Fibroblast of lung (primary cell): ENCODE data around the gene RAB31. TPM values are rescaled to one million over a fixed set of nuclear protein-coding genes. Genes with fewer than 3 reads are reported as not detected.

ENCODE experiments used
- DNase-seq, 2 donors: peaks; one replicate each; pipeline versions ENCODE4 v3.0.0 to v3.0.0-alpha.2; 2010; ENCODE audit warnings: low read depth in 2 of 2
- H2AFZ ChIP-seq: 2 replicates; pipeline ENCODE4 v1.5.1; 2012; ENCODE audit warnings: low read length, control low read depth, inconsistent platforms
- H3K27ac ChIP-seq: 2 replicates; pipeline ENCODE4 v1.5.1; 2011; ENCODE audit warnings: low read length, control low read depth; ENCODE audit not compliant: insufficient read depth
- H3K27me3 ChIP-seq: 2 replicates; pipeline ENCODE4 v1.5.1; 2011; ENCODE audit warnings: mild to moderate bottlenecking, low read length; ENCODE audit not compliant: control insufficient read depth, insufficient read depth
- H3K36me3 ChIP-seq: 2 replicates; pipeline ENCODE4 v1.5.1; 2011; ENCODE audit warnings: low read length; ENCODE audit not compliant: control insufficient read depth, insufficient read depth
- H3K4me1 ChIP-seq: 2 replicates; pipeline ENCODE4 v1.5.1; 2011; ENCODE audit warnings: low read length; ENCODE audit not compliant: control insufficient read depth, insufficient read depth; ENCODE audit errors: extremely low read depth
- H3K4me2 ChIP-seq: 2 replicates; pipeline ENCODE4 v1.5.1; 2011; ENCODE audit warnings: low read length, control low read depth; ENCODE audit not compliant: insufficient read depth; ENCODE audit errors: extremely low read depth
- H3K4me3 ChIP-seq, 4 experiments: fragments of 200-600 bp in 1 of 4; sonication (generic) in 1 of 4; replicated peaks in 1 of 4; 2 replicates each; pipeline ENCODE4 v1.5.1; 2011 to 2016; ENCODE audit warnings: low read length in 4 of 4, low read depth in 3 of 4, mild to moderate bottlenecking in 3 of 4, control low read depth in 2 of 4, inconsistent platforms in 1 of 4, mixed read lengths in 1 of 4; ENCODE audit not compliant: insufficient read depth in 1 of 4; ENCODE audit errors: control extremely low read depth in 1 of 4
- H3K79me2 ChIP-seq: 2 replicates; pipeline ENCODE4 v1.5.1; 2012; ENCODE audit warnings: mild to moderate bottlenecking, low read length, inconsistent platforms; ENCODE audit not compliant: control insufficient read depth, insufficient read depth
- H3K9ac ChIP-seq: 2 replicates; pipeline ENCODE4 v1.5.1; 2011; ENCODE audit warnings: mild to moderate bottlenecking, low read length, control low read depth; ENCODE audit not compliant: insufficient read depth
- H3K9me3 ChIP-seq: 2 replicates; pipeline ENCODE4 v1.5.1; 2012; ENCODE audit warnings: low read depth, low read length; ENCODE audit not compliant: control insufficient read depth, insufficient read depth
- H4K20me1 ChIP-seq: 2 replicates; pipeline ENCODE4 v1.5.1; 2011; ENCODE audit warnings: low read length; ENCODE audit not compliant: control insufficient read depth, insufficient read depth; ENCODE audit errors: extremely low read depth
- EZH2 ChIP-seq: IDR thresholded peaks from 2 replicates; pipeline ENCODE4 v1.5.1; 2012; ENCODE audit warnings: low read length, control low read depth, mild to moderate bottlenecking; ENCODE audit errors: missing control alignments
- polyA plus RNA-seq, 2 donors: library from polyadenylated mRNA; depleted of rRNA in 1 of 2; stranded (reverse) in 1 of 2; unstranded in 1 of 2; fragments of >200 nt; gene quantifications; 2 replicates each; pipeline ENCODE4 v1.2.1, GENCODE V29; 2011 to 2012; ENCODE audit warnings: missing spikeins in 1 of 2
- total RNA-seq: library from RNA; depleted of rRNA; stranded (reverse); fragments of >200 nt; gene quantifications from 2 replicates; pipeline ENCODE4 v1.2.1, GENCODE V29; 2014
- TF ChIP-seq, protein P1 (sequence below), 2 donors: IDR thresholded peaks in 1 of 2; conservative IDR thresholded peaks in 1 of 2; 1 replicate in 1 of 2; 2 replicates in 1 of 2; pipeline ENCODE4 v1.5.1; 2011 to 2012; ENCODE audit warnings: low read length in 2 of 2, control low read depth in 1 of 2, inconsistent platforms in 1 of 2, low read depth in 1 of 2, mild to moderate bottlenecking in 1 of 2

RAB31 gene
- total and polyA plus RNA-seq, 2 donors (not counting 1 experiment from before 2014, with no cell fraction given), result 29.6 to 47.1 TPM

DNA sequence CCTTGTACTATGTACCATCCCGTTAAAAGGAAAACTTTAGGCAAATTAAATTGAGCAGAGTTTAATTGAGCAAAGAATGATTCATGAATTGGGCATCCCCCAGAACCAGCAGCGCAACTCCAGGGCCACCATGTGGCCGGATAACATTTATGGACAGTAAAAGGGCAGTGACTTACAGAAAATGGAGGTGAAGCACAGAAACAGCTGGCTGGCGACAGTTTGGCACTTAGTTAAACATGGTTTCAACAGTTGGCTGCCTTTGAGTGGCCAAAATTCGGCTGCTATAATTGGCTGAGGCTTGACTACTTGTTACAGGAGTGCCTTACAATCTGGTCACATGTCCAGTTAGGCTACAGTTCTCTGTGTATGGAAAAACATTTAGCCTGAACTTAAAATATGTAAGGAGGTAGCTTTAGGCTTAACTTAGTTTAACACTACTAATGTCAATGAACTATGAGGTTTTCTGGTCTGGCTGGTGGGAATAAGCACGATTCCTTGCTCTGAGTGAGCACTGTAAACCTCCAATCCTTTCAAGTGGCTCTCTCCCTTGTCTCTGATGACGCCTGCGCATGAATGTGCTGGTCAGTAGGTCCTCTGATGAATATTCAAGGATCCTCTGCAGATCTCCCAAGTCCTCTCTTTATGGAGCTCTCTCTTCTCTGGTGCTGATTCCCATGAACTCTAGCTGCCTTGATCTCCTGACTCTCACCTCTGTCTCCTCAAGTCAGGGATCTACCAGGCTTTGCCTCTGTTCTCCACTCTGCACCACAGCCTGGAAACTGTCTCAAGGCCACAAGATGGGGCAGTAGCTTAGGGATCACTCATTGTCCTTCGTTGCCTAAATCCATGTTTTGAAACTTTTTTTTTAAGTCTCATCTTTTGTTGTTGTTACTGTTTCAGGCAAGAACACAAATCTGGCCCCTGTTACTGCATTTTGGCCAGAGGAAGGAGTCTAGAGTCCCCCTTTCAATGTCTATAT, 24.4 kb upstream of the RAB31 start:
- H3K4me3 ChIP-seq, result no peak overlapping the region
- H3K36me3 ChIP-seq, result no peaks in the 10 kb centered on the region
- peak; percentile 75 to 77 for DNase-seq
- no peak for TF ChIP-seq EZH2
- TF ChIP-seq, protein P1, sequence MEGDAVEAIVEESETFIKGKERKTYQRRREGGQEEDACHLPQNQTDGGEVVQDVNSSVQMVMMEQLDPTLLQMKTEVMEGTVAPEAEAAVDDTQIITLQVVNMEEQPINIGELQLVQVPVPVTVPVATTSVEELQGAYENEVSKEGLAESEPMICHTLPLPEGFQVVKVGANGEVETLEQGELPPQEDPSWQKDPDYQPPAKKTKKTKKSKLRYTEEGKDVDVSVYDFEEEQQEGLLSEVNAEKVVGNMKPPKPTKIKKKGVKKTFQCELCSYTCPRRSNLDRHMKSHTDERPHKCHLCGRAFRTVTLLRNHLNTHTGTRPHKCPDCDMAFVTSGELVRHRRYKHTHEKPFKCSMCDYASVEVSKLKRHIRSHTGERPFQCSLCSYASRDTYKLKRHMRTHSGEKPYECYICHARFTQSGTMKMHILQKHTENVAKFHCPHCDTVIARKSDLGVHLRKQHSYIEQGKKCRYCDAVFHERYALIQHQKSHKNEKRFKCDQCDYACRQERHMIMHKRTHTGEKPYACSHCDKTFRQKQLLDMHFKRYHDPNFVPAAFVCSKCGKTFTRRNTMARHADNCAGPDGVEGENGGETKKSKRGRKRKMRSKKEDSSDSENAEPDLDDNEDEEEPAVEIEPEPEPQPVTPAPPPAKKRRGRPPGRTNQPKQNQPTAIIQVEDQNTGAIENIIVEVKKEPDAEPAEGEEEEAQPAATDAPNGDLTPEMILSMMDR (conservative IDR thresholded peaks at IDR 0.05 in 1 of 2, IDR thresholded peaks at IDR 0.05 in 1 of 2; ENCODE audit: low read depth in 1 of 2, low read length in 2 of 2), result peak; percentile 51 to 57
- H2AFZ ChIP-seq, result no peak overlapping the region
- no peak overlapping the region for H3K9ac ChIP-seq
- H3K79me2 ChIP-seq, result no peaks in the 10 kb centered on the region
- peak overlapping the region; percentile 39 for H3K27ac ChIP-seq
- no peaks in the 10 kb centered on the region for H3K27me3 ChIP-seq
- no peaks in the 10 kb centered on the region for H3K9me3 ChIP-seq
- no peaks in the 10 kb centered on the region for H4K20me1 ChIP-seq
- H3K4me1 ChIP-seq, result peaks cover 10% of the 10 kb centered on the region
- H3K4me2 ChIP-seq, result peak overlapping the region; percentile 25

DNA sequence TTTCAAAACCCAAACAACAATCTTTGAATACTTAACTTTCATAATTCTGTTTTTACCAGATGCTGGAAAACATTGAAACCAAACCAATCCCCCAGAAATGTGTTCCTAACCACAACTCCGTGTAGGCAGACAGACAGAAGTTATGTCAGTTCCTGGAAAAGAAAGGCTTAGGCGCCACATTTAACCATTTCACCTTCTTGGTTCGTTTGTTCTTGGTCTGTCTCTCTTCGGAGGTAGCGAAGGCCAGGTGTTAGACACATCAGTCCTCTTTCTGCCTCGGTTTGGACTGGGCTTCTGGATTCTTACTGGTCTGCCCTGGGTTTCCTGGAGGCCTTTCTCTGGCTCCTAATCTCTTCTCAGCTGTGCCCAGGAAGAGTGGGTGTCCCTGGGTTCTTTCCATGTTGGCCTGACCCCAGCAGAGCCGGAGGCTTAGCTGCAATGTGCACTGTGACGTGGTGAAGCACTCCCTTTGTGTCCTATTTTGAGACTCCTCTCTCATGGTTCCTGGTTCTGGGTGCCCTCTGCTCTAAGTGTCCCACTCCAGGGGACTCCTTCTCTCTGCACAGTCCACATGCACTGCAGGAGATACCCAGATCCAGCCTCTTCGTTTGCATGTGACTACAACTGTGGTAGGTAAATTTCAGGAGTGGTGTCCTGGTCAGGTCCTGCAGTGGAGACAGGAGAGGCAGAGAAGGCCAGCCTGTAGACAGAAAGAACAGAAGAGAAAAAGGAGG, 23.1 kb upstream of the RAB31 start:
- no peaks in the 10 kb centered on the region for H3K9me3 ChIP-seq
- no peaks in the 10 kb centered on the region for H4K20me1 ChIP-seq
- H3K9ac ChIP-seq, result no peak overlapping the region
- peak overlapping the region; percentile 74 for H2AFZ ChIP-seq
- peak overlapping the region; percentile 81 for H3K4me2 ChIP-seq
- TF ChIP-seq, protein P1 (conservative IDR thresholded peaks at IDR 0.05 in 1 of 2, IDR thresholded peaks at IDR 0.05 in 1 of 2; ENCODE audit: low read depth in 1 of 2, low read length in 2 of 2), result no peak
- no peak for TF ChIP-seq EZH2
- H3K4me1 ChIP-seq, result peaks cover 10% of the 10 kb centered on the region
- H3K36me3 ChIP-seq, result no peaks in the 10 kb centered on the region
- no peaks in the 10 kb centered on the region for H3K27me3 ChIP-seq
- H3K79me2 ChIP-seq, result no peaks in the 10 kb centered on the region
- peak overlapping the region; percentile 55 for H3K27ac ChIP-seq
- DNase-seq, result peak; percentile 77 to 81
- H3K4me3 ChIP-seq, result peak overlapping the region in 2 of 4 experiments; percentile 1 to 10

DNA sequence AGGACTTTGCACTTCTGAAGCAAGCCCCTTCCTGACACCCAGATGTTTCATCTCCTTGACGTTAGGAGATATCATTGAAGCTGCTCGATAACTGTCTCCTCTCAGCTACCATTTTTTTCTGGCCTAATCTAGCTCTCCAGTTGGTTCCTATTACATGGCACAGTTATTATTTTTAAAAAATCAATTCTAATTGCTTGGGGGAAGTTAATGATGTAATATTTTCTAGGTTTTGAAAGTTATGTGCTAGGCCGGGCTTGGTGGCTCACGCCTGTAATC, 22.5 kb upstream of the RAB31 start:
- no peak for DNase-seq
- H3K4me3 ChIP-seq, result no peak overlapping the region
- no peaks in the 10 kb centered on the region for H3K9me3 ChIP-seq
- H3K4me2 ChIP-seq, result peak overlapping the region; percentile 81
- no peaks in the 10 kb centered on the region for H4K20me1 ChIP-seq
- no peaks in the 10 kb centered on the region for H3K79me2 ChIP-seq
- no peak overlapping the region for H3K9ac ChIP-seq
- H3K27ac ChIP-seq, result no peak overlapping the region
- no peaks in the 10 kb centered on the region for H3K27me3 ChIP-seq
- peaks cover 10% of the 10 kb centered on the region for H3K4me1 ChIP-seq
- no peak for TF ChIP-seq EZH2
- TF ChIP-seq, protein P1 (conservative IDR thresholded peaks at IDR 0.05 in 1 of 2, IDR thresholded peaks at IDR 0.05 in 1 of 2; ENCODE audit: low read depth in 1 of 2, low read length in 2 of 2), result no peak
- H2AFZ ChIP-seq, result peak overlapping the region; percentile 74
- no peaks in the 10 kb centered on the region for H3K36me3 ChIP-seq
